GM18858 (cell line): ENCODE data around the gene MIOX.

Experiments
- ATAC-seq: cut with Tn5 transposase; IDR thresholded peaks from one replicate; pipeline ENCODE4 v1.9.1; 2021; ENCODE audit not compliant: unreplicated experiment

Gene MIOX

GRCh38 chr22:50454556-50455075 is 32.0 kb upstream of the MIOX start:
- no peak for ATAC-seq

- no peak for ATAC-seq
Observed at GRCh38 chr22:50455201-50455600, 31.5 kb upstream of the MIOX start.

GRCh38 chr22:50456026-50456425 is 30.6 kb upstream of the MIOX start:
- ATAC-seq: no peak

GRCh38 chr22:50456466-50457234 is 30.0 kb upstream of the MIOX start:
- no peak for ATAC-seq

- ATAC-seq: no peak
Observed at GRCh38 chr22:50459016-50459415, 27.6 kb upstream of the MIOX start.

GRCh38 chr22:50459496-50460140 is 27.0 kb upstream of the MIOX start:
- ATAC-seq: no peak

GRCh38 chr22:50460938-50461337 is 25.7 kb upstream of the MIOX start:
- ATAC-seq: no peak

GRCh38 chr22:50461536-50461935 is 25.1 kb upstream of the MIOX start:
- ATAC-seq: no peak

GRCh38 chr22:50461979-50462540 is 24.6 kb upstream of the MIOX start:
- no peak for ATAC-seq

- no peak for ATAC-seq
Observed at GRCh38 chr22:50463188-50463900, 23.3 kb upstream of the MIOX start.

GRCh38 chr22:50464451-50464850 is 22.2 kb upstream of the MIOX start:
- ATAC-seq: no peak

GRCh38 chr22:50465066-50465930 is 21.4 kb upstream of the MIOX start:
- ATAC-seq: no peak

GRCh38 chr22:50467341-50467740 is 19.3 kb upstream of the MIOX start:
- no peak for ATAC-seq

GRCh38 chr22:50467773-50468440 is 18.8 kb upstream of the MIOX start:
- no peak for ATAC-seq

- ATAC-seq: no peak
Observed at GRCh38 chr22:50468626-50469025, 18.0 kb upstream of the MIOX start.

GRCh38 chr22:50469377-50470305 is 17.0 kb upstream of the MIOX start:
- ATAC-seq: no peak

GRCh38 chr22:50470491-50470890 is 16.2 kb upstream of the MIOX start:
- no peak for ATAC-seq

- no peak for ATAC-seq
Observed at GRCh38 chr22:50471197-50471847, 15.3 kb upstream of the MIOX start.
